HFF-Myc (cell line): ENCODE results near the gene ALOX15.
"Not testable (repeated sequence)": the region's sequence is repeated elsewhere in the genome, so short reads cannot be mapped to it uniquely, and the experiment has no call there.

Experiments used
- DNase-seq: peaks from one replicate; pipeline ENCODE4 v3.0.0-alpha.2; 2011; ENCODE audit warnings: low read depth; ENCODE audit errors: extremely low read depth
- H3K4me3 ChIP-seq: replicated peaks from 2 replicates; pipeline ENCODE4 v1.5.1; 2011; ENCODE audit warnings: low read depth, mild to moderate bottlenecking, control low read depth, low read length
- TF ChIP-seq, protein P1 (sequence below): IDR thresholded peaks from 2 replicates; pipeline ENCODE4 v1.5.1; 2012; ENCODE audit warnings: mild to moderate bottlenecking, low read depth, low read length, control low read depth; ENCODE audit errors: missing control alignments

ALOX15 gene

DNA sequence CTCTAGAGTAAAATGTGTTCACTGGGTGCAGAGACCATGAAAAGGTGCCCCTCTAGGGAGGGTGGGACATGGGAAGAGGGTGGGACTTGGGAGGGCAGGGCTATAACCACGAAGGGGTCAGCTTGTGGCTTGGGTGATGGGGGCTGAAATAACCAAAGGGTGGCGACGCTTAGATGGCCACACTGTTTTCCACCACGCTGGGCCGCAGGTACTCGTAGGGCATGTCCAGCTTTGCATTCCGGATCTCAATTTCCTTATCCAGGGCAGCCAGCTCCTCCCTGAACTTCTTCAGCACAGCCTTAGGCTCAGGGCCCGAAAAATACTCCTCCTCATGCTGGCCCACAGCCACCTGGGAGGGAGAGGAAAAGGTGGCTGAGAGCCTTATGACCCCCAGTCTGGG, 10.0 kb downstream of the ALOX15 start:
- no peak overlapping the region for H3K4me3 ChIP-seq
- TF ChIP-seq, protein P1, sequence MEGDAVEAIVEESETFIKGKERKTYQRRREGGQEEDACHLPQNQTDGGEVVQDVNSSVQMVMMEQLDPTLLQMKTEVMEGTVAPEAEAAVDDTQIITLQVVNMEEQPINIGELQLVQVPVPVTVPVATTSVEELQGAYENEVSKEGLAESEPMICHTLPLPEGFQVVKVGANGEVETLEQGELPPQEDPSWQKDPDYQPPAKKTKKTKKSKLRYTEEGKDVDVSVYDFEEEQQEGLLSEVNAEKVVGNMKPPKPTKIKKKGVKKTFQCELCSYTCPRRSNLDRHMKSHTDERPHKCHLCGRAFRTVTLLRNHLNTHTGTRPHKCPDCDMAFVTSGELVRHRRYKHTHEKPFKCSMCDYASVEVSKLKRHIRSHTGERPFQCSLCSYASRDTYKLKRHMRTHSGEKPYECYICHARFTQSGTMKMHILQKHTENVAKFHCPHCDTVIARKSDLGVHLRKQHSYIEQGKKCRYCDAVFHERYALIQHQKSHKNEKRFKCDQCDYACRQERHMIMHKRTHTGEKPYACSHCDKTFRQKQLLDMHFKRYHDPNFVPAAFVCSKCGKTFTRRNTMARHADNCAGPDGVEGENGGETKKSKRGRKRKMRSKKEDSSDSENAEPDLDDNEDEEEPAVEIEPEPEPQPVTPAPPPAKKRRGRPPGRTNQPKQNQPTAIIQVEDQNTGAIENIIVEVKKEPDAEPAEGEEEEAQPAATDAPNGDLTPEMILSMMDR: no peak
- DNase-seq: no peak

DNA sequence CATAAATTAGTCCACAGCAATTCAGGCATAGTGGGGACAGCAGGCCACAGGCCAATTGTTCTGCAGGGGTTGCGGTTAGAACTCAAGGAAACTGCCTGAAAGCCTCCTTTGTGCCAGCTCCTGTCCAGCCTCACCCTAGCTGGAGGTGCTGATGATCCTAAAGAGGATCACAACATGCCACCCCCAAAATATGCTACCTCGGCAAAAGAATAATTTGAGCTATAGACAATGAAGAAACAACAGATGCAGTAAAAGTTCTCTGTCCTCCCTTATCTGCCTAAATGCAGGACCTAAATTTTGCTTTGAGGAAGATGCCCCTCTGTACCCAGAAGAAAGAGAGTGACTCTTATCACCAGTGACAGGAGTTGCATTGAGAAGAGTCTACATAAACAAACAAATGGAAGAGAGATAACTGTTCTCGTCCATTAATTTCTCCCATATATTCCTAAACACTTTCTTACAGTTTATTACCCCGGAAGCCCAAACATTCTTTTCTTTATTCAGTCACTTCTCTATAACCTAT, 14.7 kb downstream of the ALOX15 start:
- TF ChIP-seq, protein P1: no peak
- no peak for DNase-seq
- no peak overlapping the region for H3K4me3 ChIP-seq

DNA sequence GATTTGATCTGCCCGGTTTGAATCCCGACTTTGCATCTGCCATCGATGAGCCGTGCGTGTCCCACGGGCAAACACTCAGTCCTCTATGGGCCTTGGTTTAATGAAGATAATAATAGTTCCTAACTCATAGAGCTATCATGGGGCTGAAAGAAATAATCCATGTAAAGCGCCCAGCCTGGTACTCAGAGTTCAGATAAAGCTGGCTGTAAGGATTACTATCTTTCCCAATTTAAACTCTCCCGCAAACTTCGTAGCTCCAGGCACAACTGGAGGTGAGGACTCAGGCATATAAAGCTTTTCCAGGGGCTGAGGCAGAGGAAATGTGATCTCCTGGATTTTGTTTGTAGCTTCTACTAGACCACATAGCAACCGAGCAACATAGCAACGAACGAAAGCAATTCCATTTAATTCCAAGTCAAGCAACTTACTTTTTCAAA, 16.3 kb downstream of the ALOX15 start:
- DNase-seq: no peak
- TF ChIP-seq, protein P1: no peak
- H3K4me3 ChIP-seq: no peak overlapping the region

DNA sequence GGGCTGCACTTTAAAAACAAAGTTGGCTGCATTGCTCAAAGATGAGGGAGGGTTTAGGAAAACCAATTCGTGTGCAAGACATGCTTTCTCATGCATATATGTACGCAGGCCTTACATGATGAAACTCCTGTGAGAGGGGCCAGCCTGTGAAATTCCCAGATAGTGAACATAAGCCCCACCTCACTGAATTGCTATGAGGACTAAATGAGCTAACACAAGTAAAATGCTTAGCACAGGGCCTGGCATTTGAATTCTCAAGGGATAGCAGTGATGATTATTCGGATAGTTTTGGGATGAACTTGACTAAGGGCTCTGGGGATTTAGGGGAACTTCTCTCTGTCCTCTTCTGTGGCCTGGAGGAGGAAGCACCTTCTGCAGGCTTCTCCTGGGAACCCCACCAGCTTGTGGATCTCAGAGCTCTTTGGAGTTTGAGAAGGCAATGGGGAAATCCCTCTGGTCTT, 17.0 kb downstream of the ALOX15 start:
- DNase-seq, H3K4me3 ChIP-seq: not testable (repeated sequence)

DNA sequence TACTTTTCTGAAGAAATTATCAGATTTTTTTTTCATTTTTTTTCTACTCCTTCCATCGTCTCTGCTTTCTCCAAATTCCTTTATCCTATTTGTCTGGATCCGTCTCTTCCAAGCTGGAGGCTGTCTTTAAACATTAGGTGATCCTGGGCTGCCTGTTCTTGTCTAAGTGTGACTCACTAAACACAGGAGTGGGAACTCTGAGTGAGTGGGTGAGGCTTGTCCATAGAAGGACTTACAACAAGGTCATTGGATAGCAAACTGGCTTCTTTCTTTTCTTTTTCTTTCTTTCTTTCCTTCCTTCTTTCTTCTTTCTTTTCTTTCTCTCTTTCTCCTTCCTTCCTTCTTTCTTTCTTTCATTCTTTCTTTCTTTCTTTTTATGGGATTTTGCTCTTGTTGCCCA, 18.2 kb downstream of the ALOX15 start:
- TF ChIP-seq, protein P1: no peak
- no peak for DNase-seq
- H3K4me3 ChIP-seq: no peak overlapping the region

DNA sequence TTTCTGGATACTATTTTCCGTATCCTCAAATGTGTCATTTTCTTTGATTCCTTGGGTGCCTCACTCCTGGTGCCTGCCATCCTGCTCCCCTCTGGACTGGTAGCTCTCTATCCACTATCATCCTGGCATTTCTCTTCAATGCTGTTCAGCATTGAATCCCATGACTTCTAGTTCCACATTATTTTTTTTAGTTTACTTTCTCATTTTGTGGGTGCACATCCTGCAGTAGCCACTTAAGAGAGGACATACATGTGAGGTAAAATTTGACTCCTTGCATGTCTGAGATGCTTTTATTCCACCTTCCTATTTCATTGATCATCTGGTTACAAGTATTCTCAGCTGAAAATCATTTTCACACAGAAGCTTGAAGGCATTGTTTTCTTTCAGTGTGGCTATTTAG, 19.1 kb downstream of the ALOX15 start:
- no peak for DNase-seq
- no peak overlapping the region for H3K4me3 ChIP-seq
- TF ChIP-seq, protein P1: no peak

DNA sequence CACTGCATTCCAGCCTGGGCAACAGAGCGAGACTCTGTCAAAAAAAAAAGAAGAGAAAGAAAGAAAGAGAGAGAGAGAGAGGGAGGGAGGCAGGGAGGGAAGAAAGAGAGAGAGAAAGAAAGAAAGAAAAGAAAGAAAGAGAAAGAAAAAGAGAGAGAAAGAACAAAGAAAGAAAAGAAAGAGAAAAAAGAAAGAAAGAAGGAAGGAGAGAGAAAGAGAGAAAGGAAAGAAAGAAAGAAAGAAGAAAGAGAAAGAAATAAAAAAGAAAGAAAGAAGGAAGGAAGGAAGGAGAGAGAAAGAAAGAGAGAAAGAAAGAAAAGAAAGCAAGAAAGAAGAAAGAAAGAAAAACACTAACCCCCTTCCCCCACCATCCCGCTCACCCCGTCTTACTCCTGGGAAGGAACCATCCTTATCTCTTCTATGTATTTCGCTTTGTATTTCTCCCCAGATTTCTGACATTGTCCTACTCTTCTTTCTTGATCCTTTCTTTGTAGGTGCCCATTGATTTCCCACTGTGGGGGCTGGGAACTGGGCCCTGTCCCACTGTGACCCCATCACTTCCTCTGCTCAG, 20.9 kb downstream of the ALOX15 start:
- TF ChIP-seq, protein P1: no peak
- DNase-seq: no peak
- no peak overlapping the region for H3K4me3 ChIP-seq
